Measurements from ENCODE around the gene ASB13. TPM values are rescaled to one million over a fixed set of nuclear protein-coding genes. Genes with fewer than 3 reads are reported as not detected.

ASB13 gene
- total RNA-seq, 1 experiment from 2014 or later = 25.9 TPM

- TF ChIP-seq CTCF (IDR thresholded peaks at IDR 0.05 in 2 of 3, conservative IDR thresholded peaks at IDR 0.05 in 1 of 3; ENCODE audit: borderline replicate concordance in 1 of 3, insufficient read depth in 1 of 3, low read depth in 2 of 3, low read length in 2 of 3) (no peak), JUND (IDR thresholded peaks at IDR 0.05) (peak; percentile 79), REST (IDR thresholded peaks at IDR 0.05; ENCODE audit: low read depth) (no peak), EZH2phosphoT487 (IDR thresholded peaks at IDR 0.05; ENCODE audit: borderline replicate concordance) (no peak), MAX (IDR thresholded peaks at IDR 0.05) (peak; percentile 58; the same call in 1 of the 2 replicates), CEBPB (IDR thresholded peaks at IDR 0.05; ENCODE audit: low read depth) (no peak), EZH2 (IDR thresholded peaks at IDR 0.05) (no peak), POLR2A (IDR thresholded peaks at IDR 0.05; ENCODE audit: borderline replicate concordance, extremely low read depth, insufficient read depth, insufficient read length) (no peak), ZNF274 (IDR thresholded peaks at IDR 0.05; ENCODE audit: low read depth, low read length) (no peak), SP1 (IDR thresholded peaks at IDR 0.05; ENCODE audit: low read depth) (peak; percentile 65)
These were observed 70.4 kb downstream of the ASB13 start (continued) for GRCh38 chr10:5595994-5596471.

Measured in HCT116 (cell line).